GM12865 (cell line): ENCODE results near the gene FAM20C.

Source experiments
- DNase-seq: peaks from one replicate; pipeline ENCODE4 v3.0.0; 2010; ENCODE audit warnings: low read depth
- H3K4me3 ChIP-seq: 2 replicates; pipeline ENCODE4 v1.5.1; 2011; ENCODE audit warnings: mild to moderate bottlenecking, low read depth, low read length, control low read depth
- CTCF ChIP-seq: IDR thresholded peaks from 2 replicates; pipeline ENCODE4 v1.5.1; 2011; ENCODE audit warnings: low read length, control low read depth, low read depth, inconsistent platforms; ENCODE audit not compliant: insufficient read depth; ENCODE audit errors: missing control alignments

The FAM20C gene

GRCh38 chr7:297611-298374 lies 105.4 kb downstream of the FAM20C start:
- no peak for TF ChIP-seq CTCF
- DNase-seq: no peak
- H3K4me3 ChIP-seq: no peak overlapping the region

DNA sequence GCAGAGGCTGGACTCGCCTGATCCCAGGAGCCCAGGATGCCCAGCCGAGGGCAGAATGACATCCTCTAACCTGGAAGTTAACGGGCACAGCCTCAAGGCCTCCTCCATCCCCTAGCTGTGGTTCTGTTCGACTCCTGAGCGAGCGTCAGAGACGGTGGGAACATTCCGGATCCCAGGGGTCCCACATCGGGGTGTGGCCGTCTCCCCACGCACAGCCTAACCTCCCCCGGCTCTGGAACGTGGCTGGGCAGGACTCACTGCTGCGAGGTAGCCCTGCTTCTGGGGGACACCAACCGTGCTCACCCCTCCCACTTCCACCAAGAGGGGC lies 106.0 kb downstream of the FAM20C start:
- no peak for DNase-seq
- no peak overlapping the region for H3K4me3 ChIP-seq
- TF ChIP-seq CTCF: no peak

DNA sequence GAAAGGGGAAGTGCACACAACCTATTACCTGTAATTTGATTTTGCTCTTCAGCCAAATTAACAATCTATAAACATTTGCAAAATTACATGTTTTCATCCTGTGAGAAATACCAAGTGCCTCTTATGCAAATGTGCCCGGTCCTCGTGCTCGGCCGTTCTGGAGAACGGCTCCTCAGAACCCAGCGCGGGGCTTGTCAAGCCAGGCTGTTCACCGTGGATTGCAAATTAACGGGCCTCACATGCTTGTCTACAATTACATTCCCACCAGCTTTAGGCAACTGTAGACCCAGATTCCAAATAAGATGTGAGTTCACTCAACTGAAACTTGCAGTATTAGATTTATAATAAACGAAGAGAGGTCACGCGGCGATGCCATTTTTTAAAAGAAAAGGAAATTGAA lies 106.4 kb downstream of the FAM20C start:
- no peak for DNase-seq
- TF ChIP-seq CTCF: no peak
- H3K4me3 ChIP-seq: no peak overlapping the region

DNA sequence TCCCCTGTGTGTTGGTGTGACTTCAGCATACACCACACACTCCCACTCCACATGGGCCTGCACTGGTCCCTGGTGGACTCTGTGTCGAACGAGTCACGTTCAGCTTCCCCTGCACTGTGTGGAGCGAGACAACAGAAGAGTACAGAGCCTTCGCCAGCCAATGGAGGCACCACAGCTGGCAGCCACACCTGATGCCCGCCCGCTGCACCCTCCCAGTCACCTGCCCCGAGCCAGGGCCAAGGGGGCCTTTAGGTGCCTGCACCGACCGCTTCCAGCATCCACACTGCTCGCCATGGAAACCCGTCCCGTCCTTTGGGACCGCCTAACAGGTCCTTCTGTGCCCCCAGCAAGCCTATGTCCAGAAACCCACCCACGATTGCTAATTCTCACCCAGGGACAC lies 106.8 kb downstream of the FAM20C start:
- DNase-seq: no peak
- no peak for TF ChIP-seq CTCF
- H3K4me3 ChIP-seq: no peak overlapping the region

GRCh38 chr7:299628-300027 lies 107.3 kb downstream of the FAM20C start:
- no peak for DNase-seq
- H3K4me3 ChIP-seq: no peak overlapping the region
- no peak for TF ChIP-seq CTCF

GRCh38 chr7:300048-300447 lies 107.7 kb downstream of the FAM20C start:
- no peak for DNase-seq
- H3K4me3 ChIP-seq: no peak overlapping the region
- TF ChIP-seq CTCF: no peak
